ENCODE measurements around the gene AGBL4. TPM values are rescaled to one million over a fixed set of nuclear protein-coding genes. Genes with fewer than 3 reads are reported as not detected.

Gene AGBL4
- total and polyA plus RNA-seq, 9 of the 15 experiments (the other 6 are each of a cell fraction or from before 2014, with no cell fraction given) = 0.11 TPM; not detected in 7

DNA sequence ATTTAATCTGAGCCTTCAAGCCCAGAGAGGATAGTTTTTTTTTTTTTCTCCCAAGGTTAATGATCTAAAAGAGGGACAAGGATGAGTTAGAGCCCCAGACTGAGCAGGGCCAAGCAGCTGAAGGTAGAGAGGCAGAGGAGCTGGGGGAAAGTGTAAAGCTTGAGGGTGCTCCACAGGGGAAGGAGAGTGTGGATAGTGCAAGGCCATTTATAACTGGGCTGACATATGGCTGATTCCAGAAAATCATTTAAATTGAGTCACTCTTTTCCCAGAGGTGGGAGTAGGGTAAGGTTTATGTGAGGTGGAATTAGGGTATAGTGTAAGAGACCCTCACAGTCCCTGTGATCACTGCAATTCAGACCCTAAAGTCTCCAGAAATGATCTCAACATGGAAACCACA, 1302.8 kb downstream of the AGBL4 start:
- no peaks in the 10 kb centered on the region for H3K9me3 ChIP-seq (replicated peaks; ENCODE audit: control insufficient read depth, insufficient read depth, low read depth, low read length)
- no peak overlapping the region for H3K9ac ChIP-seq (ENCODE audit: insufficient read depth in 1 of 2, low read depth in 2 of 2, low read length in 2 of 2)
- DNase-seq (ENCODE audit: extremely low read depth in 1 of 4, low spot score in 3 of 4) (no peak), ATAC-seq (no peak), FAIRE-seq (no peak)
- TF ChIP-seq FOXA3 (CRISPR knock-in tag; conservative IDR thresholded peaks at IDR 0.05 in 1 of 2, IDR thresholded peaks at IDR 0.05 in 1 of 2) = no peak
- TF ChIP-seq, protein P1, sequence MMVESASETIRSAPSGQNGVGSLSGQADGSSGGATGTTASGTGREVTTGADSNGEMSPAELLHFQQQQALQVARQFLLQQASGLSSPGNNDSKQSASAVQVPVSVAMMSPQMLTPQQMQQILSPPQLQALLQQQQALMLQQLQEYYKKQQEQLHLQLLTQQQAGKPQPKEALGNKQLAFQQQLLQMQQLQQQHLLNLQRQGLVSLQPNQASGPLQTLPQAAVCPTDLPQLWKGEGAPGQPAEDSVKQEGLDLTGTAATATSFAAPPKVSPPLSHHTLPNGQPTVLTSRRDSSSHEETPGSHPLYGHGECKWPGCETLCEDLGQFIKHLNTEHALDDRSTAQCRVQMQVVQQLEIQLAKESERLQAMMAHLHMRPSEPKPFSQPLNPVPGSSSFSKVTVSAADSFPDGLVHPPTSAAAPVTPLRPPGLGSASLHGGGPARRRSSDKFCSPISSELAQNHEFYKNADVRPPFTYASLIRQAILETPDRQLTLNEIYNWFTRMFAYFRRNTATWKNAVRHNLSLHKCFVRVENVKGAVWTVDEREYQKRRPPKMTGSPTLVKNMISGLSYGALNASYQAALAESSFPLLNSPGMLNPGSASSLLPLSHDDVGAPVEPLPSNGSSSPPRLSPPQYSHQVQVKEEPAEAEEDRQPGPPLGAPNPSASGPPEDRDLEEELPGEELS (CRISPR knock-in tag; IDR thresholded peaks at IDR 0.05; ENCODE audit: borderline replicate concordance) = no peak
- TF ChIP-seq NONO (IDR thresholded peaks at IDR 0.05; ENCODE audit: low read depth in 2 of 2, low read length in 1 of 2) = no peak
- TF ChIP-seq, protein P2, sequence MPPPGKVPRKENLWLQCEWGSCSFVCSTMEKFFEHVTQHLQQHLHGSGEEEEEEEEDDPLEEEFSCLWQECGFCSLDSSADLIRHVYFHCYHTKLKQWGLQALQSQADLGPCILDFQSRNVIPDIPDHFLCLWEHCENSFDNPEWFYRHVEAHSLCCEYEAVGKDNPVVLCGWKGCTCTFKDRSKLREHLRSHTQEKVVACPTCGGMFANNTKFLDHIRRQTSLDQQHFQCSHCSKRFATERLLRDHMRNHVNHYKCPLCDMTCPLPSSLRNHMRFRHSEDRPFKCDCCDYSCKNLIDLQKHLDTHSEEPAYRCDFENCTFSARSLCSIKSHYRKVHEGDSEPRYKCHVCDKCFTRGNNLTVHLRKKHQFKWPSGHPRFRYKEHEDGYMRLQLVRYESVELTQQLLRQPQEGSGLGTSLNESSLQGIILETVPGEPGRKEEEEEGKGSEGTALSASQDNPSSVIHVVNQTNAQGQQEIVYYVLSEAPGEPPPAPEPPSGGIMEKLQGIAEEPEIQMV (tag; conservative IDR thresholded peaks at IDR 0.05; ENCODE audit: low read depth) = no peak
- no peak for TF ChIP-seq FOS (IDR thresholded peaks at IDR 0.05; ENCODE audit: extremely low read depth, insufficient read length)
- TF ChIP-seq, protein P3, sequence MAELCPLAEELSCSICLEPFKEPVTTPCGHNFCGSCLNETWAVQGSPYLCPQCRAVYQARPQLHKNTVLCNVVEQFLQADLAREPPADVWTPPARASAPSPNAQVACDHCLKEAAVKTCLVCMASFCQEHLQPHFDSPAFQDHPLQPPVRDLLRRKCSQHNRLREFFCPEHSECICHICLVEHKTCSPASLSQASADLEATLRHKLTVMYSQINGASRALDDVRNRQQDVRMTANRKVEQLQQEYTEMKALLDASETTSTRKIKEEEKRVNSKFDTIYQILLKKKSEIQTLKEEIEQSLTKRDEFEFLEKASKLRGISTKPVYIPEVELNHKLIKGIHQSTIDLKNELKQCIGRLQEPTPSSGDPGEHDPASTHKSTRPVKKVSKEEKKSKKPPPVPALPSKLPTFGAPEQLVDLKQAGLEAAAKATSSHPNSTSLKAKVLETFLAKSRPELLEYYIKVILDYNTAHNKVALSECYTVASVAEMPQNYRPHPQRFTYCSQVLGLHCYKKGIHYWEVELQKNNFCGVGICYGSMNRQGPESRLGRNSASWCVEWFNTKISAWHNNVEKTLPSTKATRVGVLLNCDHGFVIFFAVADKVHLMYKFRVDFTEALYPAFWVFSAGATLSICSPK (IDR thresholded peaks at IDR 0.05; ENCODE audit: borderline replicate concordance) = no peak
- no peak for TF ChIP-seq PHTF2 (CRISPR knock-in tag; IDR thresholded peaks at IDR 0.05)
- CTCF ChIA-PET (ENCODE audit: low intra/inter-chr PET ratio) = no interaction called here
- H2AFZ ChIP-seq (ENCODE audit: low read depth, low read length) = no peak overlapping the region
- H3K79me2 ChIP-seq (ENCODE audit: control insufficient read depth, insufficient read depth, low read length) = no peaks in the 10 kb centered on the region
- H3K4me1 ChIP-seq (replicated peaks in 1 of 2; ENCODE audit: control insufficient read depth in 2 of 2, insufficient read depth in 2 of 2, low read length in 2 of 2) = no peaks in the 10 kb centered on the region
- H3K27me3 ChIP-seq (ENCODE audit: control insufficient read depth in 2 of 2, insufficient read depth in 2 of 2, low read length in 2 of 2) = no peaks in the 10 kb centered on the region
- in situ Hi-C loops (cut with MboI) (no loop called here), intact Hi-C loops (cut with micrococcal nuclease) (no loop called here)
- H3K27ac ChIP-seq (ENCODE audit: extremely low read depth, low read depth, low read length) = no peak overlapping the region
- H3K9me1 ChIP-seq (ENCODE audit: control insufficient read depth, insufficient read depth, low read length) = no peaks in the 10 kb centered on the region
- no peak overlapping the region for H3K4me2 ChIP-seq (ENCODE audit: insufficient read depth, low read length)
- POLR2A ChIA-PET = interaction anchor here (0.6 kb wide), 1 partner anchor 483 kb away, joined by 5 read pairs; no protein-coding TSS in a partner anchor
- H3K36me3 ChIP-seq (ENCODE audit: control insufficient read depth, insufficient read depth, low read length) = no peaks in the 10 kb centered on the region
- no peak overlapping the region for H3K4me3 ChIP-seq
- no TSS peak for BruUV-seq (replicated peaks)
- no peaks in the 10 kb centered on the region for H4K20me1 ChIP-seq (replicated peaks; ENCODE audit: control insufficient read depth, insufficient read depth, low read length)
